Activated CD8-positive, alpha-beta memory T cell treated with anti-CD3 and anti-CD28 coated beads for 1 hour (primary cell): Measurements from ENCODE around the gene KCND3.
"Not testable (repeated sequence)": the region's sequence is repeated elsewhere in the genome, so short reads cannot be mapped to it uniquely, and the experiment has no call there.

Experiments
- DNase-seq, 2 donors: peaks; one replicate each; pipeline ENCODE4 v3.0.0-alpha.2; 2020; ENCODE audit warnings: low read depth in 1 of 2; ENCODE audit errors: extremely low read depth in 1 of 2

The KCND3 gene

GRCh38 chr1:111747282-111747734, 242.2 kb downstream of the KCND3 start:
- peak in 1 of 2 donors; percentile 23 for DNase-seq

DNA sequence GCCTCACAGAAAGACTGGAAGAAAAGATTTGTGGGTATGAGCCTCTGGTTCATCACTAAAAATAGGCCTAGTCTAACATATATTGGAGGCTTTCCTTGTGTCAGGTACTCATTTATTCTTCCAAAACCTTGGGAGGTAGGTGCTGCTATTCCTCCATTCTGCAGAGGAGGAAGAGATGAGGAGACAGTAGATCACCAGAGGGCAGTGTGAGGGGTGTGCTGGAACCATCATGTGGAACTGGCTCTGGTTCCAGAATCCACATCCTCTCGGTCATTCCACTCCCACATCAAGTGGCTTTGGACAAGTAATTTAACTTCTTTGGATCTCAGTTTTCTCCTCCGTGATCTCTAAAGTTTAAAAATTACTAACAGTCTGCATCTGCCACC, 242.9 kb downstream of the KCND3 start:
- DNase-seq, result no peak

DNA sequence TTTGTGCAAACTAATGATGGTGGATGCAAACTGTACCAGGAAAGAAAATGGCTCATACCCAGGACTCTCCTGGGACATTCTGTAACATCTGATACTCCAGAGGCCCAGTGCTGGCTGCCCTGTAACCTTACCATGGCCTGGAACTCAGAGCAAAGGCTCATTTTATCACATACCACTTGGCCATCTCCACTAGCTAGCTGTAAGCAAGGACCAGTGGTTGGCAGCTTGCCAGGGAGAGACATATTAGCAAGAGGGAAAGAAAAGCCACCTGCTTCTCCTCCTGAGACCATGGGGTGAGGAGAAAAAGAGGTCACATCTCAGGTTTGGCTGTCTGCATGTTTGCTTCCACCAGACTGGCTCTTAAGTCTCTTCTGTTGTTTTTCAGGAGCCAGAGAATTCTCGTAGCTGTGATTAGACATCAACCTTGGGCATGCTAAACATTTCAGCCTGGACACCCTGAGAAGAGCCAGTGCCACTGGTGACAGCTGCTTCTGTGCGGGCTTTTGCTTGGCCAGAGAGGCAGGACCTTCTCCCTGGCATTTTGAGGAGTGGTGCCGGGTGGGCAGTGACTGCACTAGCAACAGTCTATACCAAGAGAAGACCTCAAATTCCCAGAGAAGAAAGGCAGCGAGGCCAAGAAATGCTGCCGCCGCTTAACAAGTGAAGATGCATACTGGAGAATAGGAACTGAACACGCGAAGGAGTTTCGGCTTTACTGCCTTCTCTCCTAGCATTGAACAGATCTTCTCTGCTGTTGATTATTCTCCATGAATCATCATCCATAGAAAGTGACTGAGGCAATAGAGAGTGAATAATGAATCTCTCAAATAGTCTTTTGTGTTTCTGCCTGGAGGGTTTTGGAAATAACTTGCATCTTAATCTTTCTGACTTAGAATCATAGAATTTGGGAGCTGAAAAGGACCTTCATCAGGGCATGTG, 243.5 kb downstream of the KCND3 start:
- DNase-seq, result no peak

DNA sequence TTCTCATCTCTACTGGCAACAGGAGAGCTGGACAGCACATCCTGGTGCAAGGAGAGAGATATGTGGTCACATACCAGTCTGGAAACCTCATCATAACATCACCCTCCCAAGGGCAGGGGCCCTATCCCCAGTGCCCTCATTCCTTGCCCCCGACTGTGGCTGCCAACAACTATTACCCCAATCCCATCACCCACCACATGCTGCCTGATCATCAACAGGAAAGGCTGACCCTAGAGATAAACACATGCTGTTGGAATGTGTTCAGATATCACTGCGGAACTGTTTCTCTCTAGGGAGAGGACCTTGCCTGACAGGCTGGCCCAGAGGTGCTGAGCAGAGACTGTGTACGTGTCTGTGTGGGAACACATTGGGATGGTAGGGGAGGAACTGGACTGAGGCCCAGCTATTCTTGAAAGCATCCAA, 245.8 kb downstream of the KCND3 start:
- DNase-seq, result no peak

- DNase-seq, result no peak
Measured at GRCh38 chr1:111742938-111743549, 246.4 kb downstream of the KCND3 start.

GRCh38 chr1:111742292-111742691, 247.2 kb downstream of the KCND3 start:
- DNase-seq, result not testable (repeated sequence)

- peak in 1 of 2 donors; percentile 3 for DNase-seq
Measured at GRCh38 chr1:111739925-111740765, 249.3 kb downstream of the KCND3 start.

DNA sequence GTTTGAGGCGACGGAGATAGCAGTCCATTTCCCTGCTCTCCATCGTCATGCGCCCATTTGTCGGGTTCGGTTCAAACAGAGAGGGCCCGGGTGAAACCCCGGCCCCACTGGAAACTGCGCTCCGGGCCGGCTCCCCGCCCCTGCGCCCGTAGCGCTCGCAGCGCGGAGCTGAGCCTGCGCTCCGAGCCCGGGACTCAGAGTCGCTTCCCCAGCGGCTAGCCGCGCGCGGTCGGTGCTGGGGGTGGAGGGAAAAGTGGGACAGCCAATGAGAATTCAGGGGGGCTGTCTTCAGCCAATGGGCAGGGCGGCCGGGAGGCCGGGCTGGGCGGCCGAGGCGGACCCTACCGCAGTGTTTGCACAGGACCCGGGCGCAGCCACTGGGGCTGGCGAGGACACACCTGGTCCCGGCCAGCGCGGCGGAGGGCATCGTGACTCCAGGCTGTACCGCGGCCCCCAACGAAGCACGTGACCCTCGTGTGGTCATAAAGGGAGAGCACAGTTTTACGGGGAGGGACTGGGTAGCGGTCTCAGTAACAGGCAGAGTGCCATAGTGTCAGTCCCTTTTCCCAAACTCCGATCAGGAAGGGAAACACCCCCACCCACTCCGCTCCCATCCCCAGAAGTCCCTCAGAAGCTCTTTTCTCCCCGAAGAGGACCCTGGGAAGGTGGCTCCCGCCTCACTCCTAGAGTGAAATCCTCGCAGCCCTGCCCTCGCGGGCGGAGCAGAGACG, 250.1 kb downstream of the KCND3 start, which contains the start of gene INKA2:
TSS of gene INKA2 (minus strand) at position 202 of the 731 bp plus-strand sequence. CDS start at position 49, 153 bp downstream.
- peak in 1 of 2 donors; percentile 51 for DNase-seq

DNA sequence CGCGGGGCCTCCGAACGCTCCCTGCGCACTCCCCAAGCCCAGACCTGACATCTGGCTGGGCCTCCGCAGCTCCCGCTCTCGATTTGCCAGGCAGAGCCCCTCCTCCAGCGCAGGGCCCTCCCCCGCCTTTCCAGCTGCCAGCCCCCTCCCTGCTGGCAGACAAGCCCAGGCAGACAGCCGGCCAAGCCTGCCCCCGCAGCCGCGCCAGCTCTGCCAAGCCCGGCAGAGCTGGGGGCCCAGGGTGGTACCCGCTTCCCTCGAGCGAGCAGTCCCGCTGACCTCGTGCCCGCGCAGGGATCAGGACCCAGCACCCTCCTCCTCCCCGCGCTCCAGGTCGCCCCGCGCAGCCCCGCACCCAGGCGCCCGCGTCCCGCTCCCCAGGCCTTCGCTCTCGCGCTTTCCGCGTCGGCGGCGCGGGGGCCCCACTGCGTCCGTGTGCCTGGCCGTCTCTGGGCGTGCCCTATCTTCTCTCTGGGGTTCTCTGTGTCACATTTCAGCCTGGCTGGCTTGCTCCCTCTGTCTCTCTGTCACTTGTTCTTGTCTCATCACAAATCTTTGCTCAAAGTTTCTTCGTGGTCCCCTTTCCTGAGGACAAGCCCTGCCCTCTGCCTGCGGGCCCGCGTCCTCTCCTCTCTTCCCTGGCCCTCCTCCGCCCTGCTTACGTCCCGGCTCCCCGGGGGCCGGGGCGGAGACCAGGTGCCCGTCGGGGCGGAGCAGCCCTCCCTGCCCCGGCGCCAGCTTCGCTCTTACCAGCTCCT, 250.9 kb downstream of the KCND3 start:
- peak in 1 of 2 donors; percentile 19 for DNase-seq

- DNase-seq, result no peak
Measured at GRCh38 chr1:111738133-111738435, 251.4 kb downstream of the KCND3 start.

DNA sequence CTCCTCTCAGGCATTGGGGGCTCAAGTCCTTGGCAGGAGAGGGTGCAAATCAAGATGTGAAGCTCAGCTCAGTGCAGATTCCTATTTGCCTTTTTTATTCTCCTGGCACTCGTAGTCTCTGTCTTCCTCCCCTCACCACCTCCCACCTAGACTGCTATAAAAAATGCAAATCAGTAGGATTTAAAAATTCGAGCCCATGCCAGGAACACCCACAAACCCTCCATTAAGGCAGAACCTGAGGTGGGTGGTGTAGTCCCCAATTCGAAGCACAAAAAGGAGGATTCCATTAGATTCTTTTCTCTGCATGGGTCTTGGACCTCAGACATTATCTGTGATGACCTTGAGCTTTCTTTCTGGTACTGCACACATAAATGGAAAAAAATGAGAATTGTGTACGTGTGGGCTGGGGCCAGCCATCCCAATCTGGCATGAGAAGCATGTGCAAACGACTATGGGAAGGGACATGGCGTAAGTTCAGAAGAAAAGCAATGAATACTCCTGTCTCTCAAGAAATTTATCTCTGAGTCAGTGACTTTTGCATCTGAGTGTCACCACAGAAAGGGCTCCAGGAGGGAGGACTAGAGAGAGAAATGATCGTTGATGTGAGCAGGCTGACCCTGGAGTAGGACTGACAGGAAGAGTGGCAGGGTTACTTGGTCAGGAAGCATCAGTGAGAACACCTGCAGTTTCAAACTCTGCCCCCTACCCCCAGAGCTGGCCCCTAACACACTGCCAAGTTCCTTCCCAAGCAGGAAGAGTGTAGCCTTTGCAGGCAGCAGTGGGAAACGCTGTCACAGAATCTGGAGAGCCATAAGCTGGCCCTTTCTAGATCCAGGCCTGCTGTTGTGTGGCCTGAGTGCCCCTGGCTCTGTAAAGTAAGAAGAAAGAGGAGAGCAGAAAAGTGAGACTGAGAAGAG, 252.0 kb downstream of the KCND3 start:
- DNase-seq, result no peak

DNA sequence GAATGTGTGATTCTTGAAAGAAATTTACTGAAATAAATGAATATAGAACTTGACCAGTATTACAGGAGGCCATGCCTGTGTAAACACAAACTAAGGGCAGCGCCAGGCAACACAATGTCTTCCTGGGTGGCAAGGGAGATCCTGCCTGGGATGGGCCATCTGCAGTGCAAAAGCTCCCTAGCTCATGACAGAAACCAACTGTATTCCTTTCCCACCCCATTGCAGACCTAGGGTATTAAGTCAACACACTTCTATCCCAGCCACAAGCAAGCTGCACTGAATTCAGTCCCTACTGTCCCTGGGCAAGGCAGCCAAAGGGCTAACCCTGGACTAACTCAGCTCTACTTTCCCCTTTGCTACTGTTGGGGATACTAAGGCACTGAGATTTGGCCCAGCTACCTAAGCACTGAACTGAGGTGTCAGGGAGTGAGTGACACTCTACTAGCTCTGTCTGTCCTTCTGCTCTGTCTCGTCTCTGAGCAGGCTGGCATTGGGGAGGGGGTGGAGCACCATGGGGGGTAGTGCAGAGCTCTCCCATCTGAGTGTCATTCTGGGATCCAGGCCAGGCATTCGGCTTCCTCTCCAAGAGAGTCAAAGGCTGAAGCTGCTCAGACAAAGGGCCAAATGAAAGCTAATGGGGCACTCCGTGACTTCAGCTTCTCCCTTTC, 252.8 kb downstream of the KCND3 start:
- no peak for DNase-seq

GRCh38 chr1:111735858-111736544, 253.5 kb downstream of the KCND3 start:
- DNase-seq, result no peak

- no peak for DNase-seq
Measured at GRCh38 chr1:111735321-111735720, 254.1 kb downstream of the KCND3 start.

GRCh38 chr1:111734856-111735255, 254.6 kb downstream of the KCND3 start:
- no peak for DNase-seq

- no peak for DNase-seq
Measured at GRCh38 chr1:111734426-111734825, 255.0 kb downstream of the KCND3 start.

GRCh38 chr1:111733992-111734341, 255.5 kb downstream of the KCND3 start:
- DNase-seq, result no peak
